Hepatic stellate cell (primary cell): ENCODE data around the gene GRIN2D.

Experiments
- DNase-seq: peaks from one replicate; pipeline ENCODE4 v3.0.0; 2011; ENCODE audit warnings: low spot score

GRIN2D gene

DNA sequence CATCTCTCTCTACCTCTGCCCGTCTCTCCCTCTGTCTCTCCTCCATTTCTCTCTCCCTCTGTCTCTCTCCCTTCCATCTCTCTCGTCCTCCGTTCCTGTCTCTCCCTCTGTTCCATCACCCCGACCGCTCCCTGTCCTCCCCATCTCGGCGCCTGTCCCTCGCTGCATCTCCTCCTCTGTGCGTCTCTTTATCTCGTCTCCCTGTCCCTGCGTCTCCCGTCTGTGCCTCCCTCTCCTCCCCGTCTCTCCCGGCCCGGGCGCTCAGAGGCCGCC is 4.6 kb downstream of the GRIN2D start:
- DNase-seq: no peak

DNA sequence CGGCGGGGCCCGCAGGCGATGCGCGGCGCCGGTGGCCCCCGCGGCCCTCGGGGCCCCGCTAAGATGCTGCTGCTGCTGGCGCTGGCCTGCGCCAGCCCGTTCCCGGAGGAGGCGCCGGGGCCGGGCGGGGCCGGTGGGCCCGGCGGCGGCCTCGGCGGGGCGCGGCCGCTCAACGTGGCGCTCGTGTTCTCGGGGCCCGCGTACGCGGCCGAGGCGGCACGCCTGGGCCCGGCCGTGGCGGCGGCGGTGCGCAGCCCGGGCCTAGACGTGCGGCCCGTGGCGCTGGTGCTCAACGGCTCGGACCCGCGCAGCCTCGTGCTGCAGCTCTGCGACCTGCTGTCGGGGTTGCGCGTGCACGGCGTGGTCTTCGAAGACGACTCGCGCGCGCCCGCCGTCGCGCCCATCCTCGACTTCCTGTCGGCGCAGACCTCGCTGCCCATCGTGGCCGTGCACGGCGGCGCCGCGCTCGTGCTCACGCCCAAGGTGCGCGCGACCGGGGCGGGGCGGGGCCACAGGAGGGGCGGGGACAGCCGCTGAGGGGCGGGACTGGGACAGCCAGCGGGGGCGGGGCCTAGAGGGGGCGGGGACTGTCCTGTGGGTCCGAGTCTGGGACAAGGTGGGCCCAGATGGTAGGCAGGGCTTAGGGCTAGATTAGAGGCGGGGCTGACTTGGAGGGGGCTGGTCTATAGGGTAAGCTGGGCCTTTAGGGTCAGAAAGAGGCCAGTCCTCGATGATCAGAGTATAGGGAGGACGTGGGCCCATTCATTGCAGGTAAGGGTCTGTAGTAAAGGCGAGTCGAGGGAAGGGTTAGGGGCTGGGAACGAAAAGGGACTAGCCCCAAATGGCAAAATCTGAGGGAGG is 5.1 kb downstream of the GRIN2D start:
- no peak for DNase-seq

DNA sequence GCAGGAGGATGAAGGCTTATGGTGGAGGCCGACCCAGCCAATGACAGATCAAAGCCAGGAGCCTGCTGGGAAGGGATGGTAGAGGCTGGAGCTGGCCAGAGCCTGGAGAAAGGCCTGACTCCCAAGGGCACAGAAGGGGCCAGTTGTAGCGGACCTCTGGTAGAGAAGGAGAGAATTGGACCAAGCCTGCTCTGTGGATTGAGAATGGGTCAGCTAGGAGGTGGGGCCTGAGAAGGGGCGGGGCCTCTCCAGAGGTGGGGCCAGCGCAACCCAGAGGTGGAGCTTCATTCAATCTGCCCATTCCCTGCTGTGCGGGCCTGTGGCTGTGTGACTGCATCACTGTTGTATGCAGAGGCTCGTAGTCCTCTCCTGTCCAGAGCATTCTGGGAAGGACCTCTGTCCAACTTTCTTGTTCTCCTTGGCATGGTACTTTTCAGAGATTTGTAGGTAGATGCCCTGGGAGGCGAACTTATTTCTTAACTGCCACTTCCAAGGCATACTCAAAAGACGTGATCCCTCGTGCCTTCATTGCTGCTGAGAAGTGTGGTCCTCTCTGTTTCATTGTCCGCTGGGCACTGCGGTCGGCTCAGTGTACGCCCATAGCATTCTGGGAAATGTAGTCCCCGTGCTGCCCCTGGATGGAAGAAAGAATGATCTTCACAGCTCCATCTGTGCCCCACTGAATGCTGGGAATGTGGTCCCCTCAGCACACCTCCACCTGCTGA is 6.7 kb downstream of the GRIN2D start:
- DNase-seq: peak; percentile 94

DNA sequence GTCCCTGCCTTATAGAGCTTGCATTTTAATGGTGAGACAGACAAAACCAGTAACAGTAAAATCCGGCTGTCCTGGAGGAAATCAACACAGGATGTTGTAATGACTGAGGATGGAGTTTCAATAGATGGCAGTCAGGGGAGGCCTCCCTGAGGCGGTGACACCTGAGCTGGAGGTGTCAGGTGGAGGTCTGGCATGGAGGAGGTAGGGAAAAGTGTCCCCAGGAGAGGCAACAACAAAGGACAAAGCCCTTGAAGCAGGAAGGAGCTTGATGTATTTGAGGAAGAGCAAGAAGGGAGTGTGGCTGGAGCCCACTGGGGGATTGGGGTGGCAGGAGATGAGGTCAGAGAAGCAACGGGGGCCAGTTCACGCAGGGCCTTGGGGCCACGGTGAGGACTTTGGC is 7.8 kb downstream of the GRIN2D start:
- DNase-seq: no peak

DNA sequence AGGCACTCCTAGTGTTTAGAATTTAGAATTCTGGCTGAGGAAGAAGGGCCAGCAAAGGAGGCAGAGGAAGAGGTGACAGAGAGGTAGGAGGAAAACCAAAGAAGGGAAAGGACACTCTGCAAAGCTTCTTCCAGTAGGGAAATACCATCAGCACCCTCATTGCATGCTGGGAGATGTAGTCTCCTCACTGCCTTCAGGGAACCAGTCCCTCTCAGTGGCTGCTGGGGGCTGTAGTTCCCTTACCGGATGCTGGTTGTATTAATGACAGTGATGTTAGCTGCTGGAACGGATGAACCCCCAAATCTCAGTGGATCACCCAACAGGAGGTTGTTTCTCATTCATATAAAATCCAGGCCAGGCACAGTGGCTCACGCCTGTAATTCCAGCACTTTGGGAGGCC is 10.1 kb downstream of the GRIN2D start:
- DNase-seq: peak; percentile 82

DNA sequence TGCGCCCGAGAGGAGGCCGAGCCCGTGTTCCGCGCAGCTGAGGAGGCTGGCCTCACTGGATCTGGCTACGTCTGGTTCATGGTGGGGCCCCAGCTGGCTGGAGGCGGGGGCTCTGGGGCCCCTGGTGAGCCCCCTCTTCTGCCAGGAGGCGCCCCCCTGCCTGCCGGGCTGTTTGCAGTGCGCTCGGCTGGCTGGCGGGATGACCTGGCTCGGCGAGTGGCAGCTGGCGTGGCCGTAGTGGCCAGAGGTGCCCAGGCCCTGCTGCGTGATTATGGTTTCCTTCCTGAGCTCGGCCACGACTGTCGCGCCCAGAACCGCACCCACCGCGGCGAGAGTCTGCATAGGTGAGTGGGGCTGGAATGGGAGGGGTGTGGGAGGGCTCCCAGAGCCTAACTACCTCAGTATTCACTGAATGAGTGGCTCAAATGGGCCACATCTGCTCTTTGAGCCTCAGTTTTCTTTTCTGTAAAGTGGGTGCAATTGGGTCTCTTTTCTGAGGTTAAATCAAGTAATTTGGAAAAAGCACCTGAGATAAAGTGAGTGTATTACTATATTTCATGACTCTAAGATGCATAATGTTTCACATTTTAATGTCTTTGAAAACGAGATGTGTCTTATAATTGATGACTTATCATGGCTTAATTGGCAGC is 11.7 kb downstream of the GRIN2D start:
- no peak for DNase-seq

DNA sequence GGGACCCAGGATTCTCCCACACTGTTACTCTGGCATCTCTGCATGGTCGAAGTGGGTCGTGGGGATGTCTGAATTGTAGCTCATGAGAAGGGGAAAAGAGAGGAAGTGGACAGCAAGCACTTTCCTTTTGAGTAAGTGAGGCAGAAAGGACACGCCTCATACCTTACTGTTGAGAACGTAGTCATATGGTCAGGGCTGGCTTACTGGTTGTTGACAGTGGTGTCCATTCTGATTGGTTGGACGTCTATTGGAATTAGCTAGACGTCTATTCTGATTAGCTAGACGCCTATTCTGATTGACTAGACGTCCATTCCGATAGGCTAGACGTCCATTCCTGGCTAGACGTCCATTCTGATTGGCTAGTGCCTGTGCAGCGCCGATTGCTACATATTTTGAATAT is 12.4 kb downstream of the GRIN2D start:
- no peak for DNase-seq

DNA sequence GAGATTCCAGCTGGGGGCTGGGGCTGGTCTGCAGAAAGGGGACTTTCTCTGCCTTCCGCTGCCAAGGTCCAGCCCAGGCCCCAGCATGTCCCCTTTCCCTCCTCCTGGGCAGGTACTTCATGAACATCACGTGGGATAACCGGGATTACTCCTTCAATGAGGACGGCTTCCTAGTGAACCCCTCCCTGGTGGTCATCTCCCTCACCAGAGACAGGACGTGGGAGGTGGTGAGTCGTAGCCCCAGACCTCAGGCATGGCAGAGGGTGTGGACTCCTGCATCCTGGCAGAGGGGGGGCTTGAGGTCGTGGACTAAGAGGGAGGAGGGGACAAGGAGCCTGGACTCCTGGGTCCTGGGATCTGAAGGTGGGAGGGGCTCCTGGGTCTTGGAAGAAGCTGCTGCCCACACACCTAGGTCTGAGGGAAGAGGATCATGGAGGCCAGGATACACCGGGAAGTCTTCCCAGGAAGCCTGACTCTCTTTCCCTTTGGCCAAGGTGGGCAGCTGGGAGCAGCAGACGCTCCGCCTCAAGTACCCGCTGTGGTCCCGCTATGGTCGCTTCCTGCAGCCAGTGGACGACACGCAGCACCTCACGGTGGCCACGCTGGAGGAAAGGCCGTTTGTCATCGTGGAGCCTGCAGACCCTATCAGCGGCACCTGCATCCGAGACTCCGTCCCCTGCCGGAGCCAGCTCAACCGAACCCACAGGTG is 20.6 kb downstream of the GRIN2D start:
- no peak for DNase-seq

DNA sequence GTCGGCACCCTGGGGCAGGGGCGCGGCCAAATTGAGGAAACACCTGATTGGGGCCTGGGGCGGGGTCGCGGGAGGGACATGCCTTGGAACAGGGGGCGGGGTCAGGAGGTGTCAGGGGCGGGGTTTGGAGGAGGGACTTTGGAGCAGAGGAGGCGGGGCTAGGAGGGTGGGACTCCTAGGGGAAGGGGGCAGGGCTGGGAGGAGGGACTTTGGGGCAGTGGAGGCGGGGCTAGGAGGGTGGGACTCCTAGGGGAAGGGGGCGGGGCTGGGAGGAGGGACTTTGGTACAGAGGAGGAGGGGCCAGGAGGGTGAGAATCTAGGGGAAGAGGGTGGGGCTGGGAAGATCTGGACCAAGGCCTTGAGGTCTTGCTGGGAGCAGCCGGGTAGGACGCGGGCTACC is 21.9 kb downstream of the GRIN2D start:
- no peak for DNase-seq

DNA sequence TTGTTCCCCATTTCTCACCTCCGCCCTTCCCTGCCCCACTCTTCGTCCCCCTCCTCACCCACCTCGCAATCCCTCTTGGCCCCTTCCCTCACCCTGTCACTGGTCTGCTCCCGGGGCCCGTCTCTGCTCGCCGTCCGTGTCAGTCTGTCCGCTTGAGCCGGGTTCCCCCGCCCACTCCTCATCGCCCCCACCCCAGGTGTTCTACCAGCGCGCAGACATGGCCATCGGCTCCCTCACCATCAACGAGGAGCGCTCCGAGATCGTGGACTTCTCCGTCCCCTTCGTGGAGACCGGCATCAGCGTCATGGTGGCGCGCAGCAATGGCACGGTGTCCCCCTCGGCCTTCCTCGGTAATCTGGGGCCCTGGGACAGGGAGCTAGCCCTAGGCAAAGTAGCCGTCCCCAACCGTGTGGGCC is 22.3 kb downstream of the GRIN2D start:
- no peak for DNase-seq

DNA sequence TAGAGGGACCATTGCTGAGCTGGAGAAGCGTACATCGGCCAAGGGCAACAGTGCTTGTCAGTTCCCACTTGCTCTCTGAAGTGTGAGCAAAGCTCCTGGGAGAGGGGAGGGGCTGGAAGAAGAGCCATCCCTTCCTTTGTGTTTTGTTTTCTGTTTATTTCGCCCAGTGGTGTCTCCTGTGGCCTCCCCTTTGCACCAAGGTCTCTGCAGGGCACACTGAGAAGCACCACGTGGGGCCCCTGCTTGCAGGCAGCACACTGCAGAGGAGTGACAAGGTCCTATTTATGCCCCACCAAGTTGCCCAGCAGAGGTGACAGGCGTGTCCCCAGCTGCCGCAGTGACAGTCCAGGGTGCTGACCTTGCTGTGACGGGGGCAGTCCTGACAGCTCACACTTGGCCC is 24.0 kb downstream of the GRIN2D start:
- DNase-seq: no peak

DNA sequence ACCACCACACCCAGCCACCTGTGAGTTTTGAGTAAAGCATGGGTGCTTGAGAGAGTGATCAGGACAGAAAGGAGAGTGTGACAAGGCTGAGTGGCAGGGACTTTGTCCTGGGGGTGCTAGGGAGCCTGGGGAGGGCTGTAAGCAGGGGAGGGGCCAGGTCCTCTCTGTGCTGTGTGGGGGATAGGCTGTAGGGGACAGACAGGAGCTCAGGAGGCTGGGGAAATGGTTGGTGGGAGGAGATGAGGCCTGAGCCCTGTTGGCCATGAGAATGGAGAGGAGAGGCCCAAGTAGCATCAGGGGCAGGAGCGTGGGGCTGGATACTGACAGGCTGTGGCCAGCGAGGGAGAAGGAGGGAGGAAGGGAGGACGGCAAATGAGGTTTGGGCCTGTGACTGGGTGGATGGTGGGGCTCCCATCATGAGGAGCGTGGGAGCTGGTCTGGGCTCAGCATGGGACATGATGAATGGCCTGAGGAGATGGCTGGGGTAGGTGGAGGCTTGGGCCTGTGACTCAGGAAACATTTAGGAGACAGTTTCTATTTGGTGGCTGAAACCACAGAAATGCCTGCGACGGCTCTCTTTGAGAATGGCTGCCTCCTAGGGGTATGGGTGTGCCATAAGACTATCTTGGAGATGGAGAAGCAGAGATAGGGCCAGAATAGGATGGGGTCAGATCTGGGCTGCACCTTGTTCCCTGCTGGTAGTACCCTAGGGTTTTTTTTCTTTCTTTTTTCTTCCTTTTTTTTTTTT is 25.0 kb downstream of the GRIN2D start:
- DNase-seq: no peak

DNA sequence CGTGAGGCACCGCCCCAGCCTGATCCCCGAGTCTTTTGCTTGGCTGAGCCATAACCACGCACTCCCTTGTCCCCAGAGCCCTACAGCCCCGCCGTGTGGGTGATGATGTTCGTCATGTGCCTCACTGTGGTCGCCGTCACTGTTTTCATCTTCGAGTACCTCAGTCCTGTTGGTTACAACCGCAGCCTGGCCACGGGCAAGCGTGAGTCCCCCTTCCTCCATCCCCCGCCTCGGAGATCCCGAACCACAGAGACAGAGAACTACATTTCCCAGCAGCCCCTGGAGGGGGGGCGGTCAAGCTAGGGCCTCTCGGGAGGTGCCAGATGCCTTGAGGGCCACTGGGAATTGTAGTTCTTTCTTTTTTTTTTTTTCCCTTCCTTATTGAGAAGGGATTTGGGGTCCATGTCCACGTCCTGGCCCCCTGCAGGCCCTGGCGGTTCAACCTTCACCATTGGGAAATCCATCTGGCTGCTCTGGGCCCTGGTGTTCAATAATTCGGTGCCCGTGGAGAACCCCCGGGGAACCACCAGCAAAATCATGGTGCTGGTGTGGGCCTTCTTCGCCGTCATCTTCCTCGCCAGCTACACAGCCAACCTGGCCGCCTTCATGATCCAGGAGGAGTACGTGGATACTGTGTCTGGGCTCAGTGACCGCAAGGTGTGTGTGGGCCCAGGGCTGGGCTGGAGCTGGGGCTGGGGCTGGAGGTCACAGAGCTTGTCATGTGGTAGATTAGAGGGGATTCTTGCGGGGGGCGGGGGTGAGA is 25.9 kb downstream of the GRIN2D start:
- DNase-seq: peak; percentile 53

DNA sequence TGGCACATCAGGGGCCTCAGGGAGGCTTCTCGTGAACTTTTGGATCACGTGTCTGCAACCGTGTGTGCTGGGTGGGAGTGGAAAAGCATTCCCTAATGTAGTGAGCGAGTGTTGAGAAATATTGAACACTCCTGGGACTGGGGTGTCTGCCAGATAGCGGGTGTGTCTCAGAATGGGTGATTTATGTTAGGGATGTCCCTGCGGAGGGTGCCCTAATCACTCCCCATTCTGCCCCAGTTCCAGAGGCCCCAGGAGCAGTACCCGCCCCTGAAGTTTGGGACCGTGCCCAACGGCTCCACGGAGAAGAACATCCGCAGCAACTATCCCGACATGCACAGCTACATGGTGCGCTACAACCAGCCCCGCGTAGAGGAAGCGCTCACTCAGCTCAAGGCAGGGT is 28.1 kb downstream of the GRIN2D start:
- DNase-seq: no peak

DNA sequence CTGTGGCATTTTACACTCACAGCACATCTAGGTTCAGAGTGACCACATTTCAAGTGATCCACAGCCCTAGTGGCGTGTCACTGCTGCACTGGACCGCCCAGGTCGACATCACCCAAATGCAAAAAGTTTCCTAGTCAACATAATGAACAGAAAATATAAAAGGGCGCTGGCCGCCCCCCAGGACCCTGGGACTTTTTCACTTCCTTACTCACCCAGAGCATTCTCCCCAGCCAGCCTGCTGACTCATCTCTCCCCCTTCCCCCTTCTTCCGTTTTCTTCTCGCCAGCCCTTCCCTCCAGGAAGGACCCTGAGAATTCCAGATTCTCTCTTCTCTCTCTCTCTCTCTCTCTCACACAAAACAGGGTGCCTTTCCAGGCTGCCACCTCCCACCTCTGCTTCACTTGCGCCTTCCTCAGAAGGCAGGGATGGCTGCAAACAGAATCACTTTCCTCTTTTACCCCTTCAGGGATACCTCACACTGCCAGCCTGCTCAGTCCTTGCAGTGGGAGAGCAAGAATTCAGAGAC is 31.3 kb downstream of the GRIN2D start:
- DNase-seq: peak; percentile 81

DNA sequence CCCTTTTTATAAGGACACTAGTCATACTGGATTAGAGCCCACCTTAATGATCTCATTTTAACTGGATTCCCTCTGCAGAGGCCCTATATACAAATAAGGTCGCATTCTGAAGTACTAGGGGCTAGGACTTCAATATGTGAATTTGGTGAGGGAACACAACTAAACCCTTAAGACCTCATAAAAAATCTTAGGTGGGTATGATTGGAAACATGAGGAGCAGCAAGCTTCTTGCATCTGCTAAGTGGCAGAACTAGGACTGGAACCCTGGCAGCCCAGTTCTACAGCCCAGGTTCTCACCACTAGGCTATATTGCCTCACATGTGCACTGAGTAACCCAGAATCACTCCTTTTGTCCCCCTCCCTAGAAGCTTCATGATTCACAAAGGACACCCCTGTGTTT is 35.2 kb downstream of the GRIN2D start:
- no peak for DNase-seq

DNA sequence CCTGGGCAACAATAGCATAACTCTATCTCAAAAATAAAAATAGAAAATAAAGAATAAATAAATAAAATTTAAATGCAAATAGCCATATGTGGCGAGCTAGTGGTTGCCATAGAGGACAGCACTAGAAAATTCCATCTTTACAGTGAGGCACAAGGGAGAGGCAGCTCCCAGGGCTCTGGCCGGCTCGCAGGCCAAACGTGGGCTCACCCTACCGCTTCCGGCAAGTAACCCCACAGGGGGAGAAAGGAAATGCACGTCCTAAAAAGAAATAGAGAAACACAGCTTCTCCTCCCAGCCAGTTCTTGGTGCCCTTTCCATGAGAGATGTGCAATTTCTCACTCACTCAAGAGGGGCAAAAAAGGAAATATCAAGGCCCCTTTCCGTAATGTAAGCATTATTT is 39.9 kb downstream of the GRIN2D start:
- DNase-seq: no peak

DNA sequence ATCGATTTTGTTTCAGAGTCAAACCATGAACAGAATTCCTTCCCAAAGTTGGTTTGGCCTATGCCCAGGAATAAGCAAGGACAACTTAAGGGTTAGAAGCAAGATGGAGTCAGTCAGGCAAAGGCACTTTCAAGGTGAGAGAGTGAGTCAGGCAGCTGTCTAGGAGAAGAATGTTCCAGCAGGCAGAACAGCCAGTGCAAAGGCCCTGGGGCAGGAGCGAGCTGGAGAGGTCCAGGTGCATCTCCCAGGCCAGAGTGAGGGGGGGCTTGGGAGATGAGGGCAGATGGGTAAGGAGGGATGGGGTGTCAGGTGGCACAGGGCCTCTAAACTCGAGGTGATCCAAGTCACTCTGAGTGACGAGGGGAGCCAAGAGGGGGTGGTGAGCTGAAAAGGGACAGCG is 43.1 kb downstream of the GRIN2D start:
- no peak for DNase-seq

DNA sequence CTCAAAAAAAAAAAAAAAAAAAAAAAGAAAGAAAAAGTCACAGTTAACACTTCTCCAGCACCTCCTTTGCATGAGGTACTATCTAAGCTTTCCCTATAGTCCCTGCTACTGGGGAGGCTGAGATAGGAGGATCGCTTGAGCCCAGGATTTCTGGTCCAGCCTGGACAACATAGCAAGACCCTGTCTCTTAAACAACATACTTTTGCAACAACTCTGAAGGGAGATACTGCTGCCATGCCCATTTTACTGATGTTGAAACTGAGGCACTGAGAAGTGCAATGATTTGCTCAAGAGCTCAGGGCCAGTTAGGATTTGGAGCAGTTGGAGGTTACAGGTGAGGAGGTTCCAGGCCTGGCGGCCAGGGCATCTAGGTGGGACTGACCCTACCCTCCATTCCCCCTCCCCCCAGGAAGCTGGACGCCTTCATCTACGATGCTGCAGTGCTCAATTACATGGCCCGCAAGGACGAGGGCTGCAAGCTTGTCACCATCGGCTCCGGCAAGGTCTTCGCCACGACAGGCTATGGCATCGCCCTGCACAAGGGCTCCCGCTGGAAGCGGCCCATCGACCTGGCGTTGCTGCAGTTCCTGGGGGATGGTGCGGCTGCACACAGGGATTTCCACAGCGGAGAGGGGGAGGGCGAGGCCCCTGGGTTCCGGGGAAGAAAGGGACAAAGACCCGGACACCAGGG is 48.0 kb downstream of the GRIN2D start:
- no peak for DNase-seq
